ENCODE results near the gene ADM2. TPM values are rescaled to one million over a fixed set of nuclear protein-coding genes. Genes with fewer than 3 reads are reported as not detected.
A peak's percentile ranks its signal among the peaks of the same experiment; 100 is the strongest.

The ADM2 gene
- polyA plus RNA-seq, 1 of the 3 experiments (the other 2 are of a cell fraction): 0.61 TPM

GRCh38 chr22:50474710-50475651, 6.4 kb upstream of the ADM2 start, which contains the start of gene SBF1:
Gene SBF1, minus strand, starts transcription at chr22:50475035. Its CDS starts 195 bp downstream, at chr22:50474840.
- peaks cover 43% of the 10 kb centered on the region for H3K79me2 ChIP-seq (ENCODE audit: insufficient read depth)
- peak; percentile 100 for DNase-seq
- no peaks in the 10 kb centered on the region for H3K9me3 ChIP-seq

More at GRCh38 chr22:50474710-50475651, 6.4 kb upstream of the ADM2 start, which contains the start of gene SBF1:
- H3K9ac ChIP-seq: peak within 1 kb of the TSS; percentile 76
- no peaks in the 10 kb centered on the region for H3K27me3 ChIP-seq (ENCODE audit: insufficient read depth)
- peaks cover under 1 to 39% of the 10 kb centered on the region in 2 experiments; a peak in 2 of 4 replicates for H3K4me1 ChIP-seq (ENCODE audit: control insufficient read depth in 1 of 2, insufficient read depth in 2 of 2, low read depth in 1 of 2, low read length in 1 of 2)
- H4K20me1 ChIP-seq (ENCODE audit: insufficient read depth): peaks cover 42% of the 10 kb centered on the region
- CTCF ChIA-PET: interaction anchor here (0.6 to 5.1 kb wide), 5 partner anchors 9 to 231 kb away, joined by 3 to 24 read pairs (median 3); no protein-coding TSS in a partner anchor
- no peaks in the 10 kb centered on the region for H3K9me2 ChIP-seq
- H3K36me3 ChIP-seq (replicated peaks in 1 of 2; ENCODE audit: control insufficient read depth in 1 of 2, insufficient read depth in 2 of 2, low read length in 1 of 2): peaks cover 0 to 2% of the 10 kb centered on the region in 2 experiments
- no peaks in the 10 kb centered on the region for H3F3A ChIP-seq (replicated peaks; ENCODE audit: insufficient read depth)
- H3K4me2 ChIP-seq: peak within 1 kb of the TSS; percentile 90
- POLR2A ChIA-PET: interaction anchor here (1.0 kb wide), 1 partner anchor 37 kb away, joined by 3 read pairs; no protein-coding TSS in a partner anchor
- TF ChIP-seq, protein P1, sequence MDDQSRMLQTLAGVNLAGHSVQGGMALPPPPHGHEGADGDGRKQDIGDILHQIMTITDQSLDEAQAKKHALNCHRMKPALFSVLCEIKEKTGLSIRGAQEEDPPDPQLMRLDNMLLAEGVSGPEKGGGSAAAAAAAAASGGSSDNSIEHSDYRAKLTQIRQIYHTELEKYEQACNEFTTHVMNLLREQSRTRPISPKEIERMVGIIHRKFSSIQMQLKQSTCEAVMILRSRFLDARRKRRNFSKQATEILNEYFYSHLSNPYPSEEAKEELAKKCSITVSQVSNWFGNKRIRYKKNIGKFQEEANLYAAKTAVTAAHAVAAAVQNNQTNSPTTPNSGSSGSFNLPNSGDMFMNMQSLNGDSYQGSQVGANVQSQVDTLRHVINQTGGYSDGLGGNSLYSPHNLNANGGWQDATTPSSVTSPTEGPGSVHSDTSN (IDR thresholded peaks at IDR 0.05): no peak
- TF ChIP-seq RFX5 (IDR thresholded peaks at IDR 0.05; ENCODE audit: low read length) (no peak), EZH2phosphoT487 (IDR thresholded peaks at IDR 0.05; ENCODE audit: borderline replicate concordance, low read depth) (no peak), IRF3 (IDR thresholded peaks at IDR 0.05; ENCODE audit: low read depth, low read length) (no peak), YY1 (IDR thresholded peaks at IDR 0.05; ENCODE audit: low read depth) (0 out of 2 replicates have a peak, but pooled peaks have one; percentile 19), TAF1 (IDR thresholded peaks at IDR 0.05; ENCODE audit: borderline replicate concordance, low read depth, low read length) (peak; percentile 56; the same call in 1 of the 2 replicates), RCOR1 (IDR thresholded peaks at IDR 0.05; ENCODE audit: low read length) (no peak), MEF2A (IDR thresholded peaks at IDR 0.05; ENCODE audit: borderline replicate concordance, low read depth) (no peak), NRF1 (IDR thresholded peaks at IDR 0.05; ENCODE audit: low read depth, low read length) (peak; percentile 87), GABPA (IDR thresholded peaks at IDR 0.05; ENCODE audit: low read depth) (no peak), POLR2AphosphoS5 (IDR thresholded peaks at IDR 0.05; ENCODE audit: low read depth, low read length) (peak; percentile 79), REST (IDR thresholded peaks at IDR 0.05; ENCODE audit: low read depth, low read length) (no peak), CHD2 (IDR thresholded peaks at IDR 0.05; ENCODE audit: low read length, partially characterized antibody) (peak; percentile 6), ELF1 (IDR thresholded peaks at IDR 0.05) (no peak)
- peak within 1 kb of the TSS; percentile 38 to 72; a peak in 2 of 4 replicates for H3K27ac ChIP-seq (ENCODE audit: low read depth in 2 of 2, low read length in 1 of 2)
- peak within 1 kb of the TSS; percentile 92 for H2AFZ ChIP-seq (ENCODE audit: low read depth)
- H3K4me3 ChIP-seq (ENCODE audit: low read depth in 2 of 2, low read length in 1 of 2): peak within 1 kb of the TSS; percentile 77 to 88
- WGBS (ENCODE audit: low lambda C conversion rate): 11% methylated on average over 9 of the region's 97 CpGs

Measured in SK-N-SH (cell line).